Neural progenitor cell (in vitro differentiated cells): ENCODE measurements around the gene CAMSAP3. TPM values are rescaled to one million over a fixed set of nuclear protein-coding genes. Genes with fewer than 3 reads are reported as not detected.
A peak's percentile ranks its signal among the peaks of the same experiment; 100 is the strongest.

Experiments used
- DNase-seq: peaks from one replicate; pipeline ENCODE4 v3.0.0-alpha.2; 2016; ENCODE audit warnings: low spot score
- H2AFZ ChIP-seq: fragments of 200-600 bp; sonication (generic); replicated peaks from 2 replicates; pipeline ENCODE4 v1.6.1; 2016; ENCODE audit warnings: antibody characterized with exemption
- H3F3A ChIP-seq: fragments of 200-600 bp; sonication (generic); 2 replicates; pipeline ENCODE4 v1.6.1; 2016; ENCODE audit warnings: antibody characterized with exemption, low read depth
- H3K27ac ChIP-seq: fragments of 200-600 bp; sonication (generic); 2 replicates; pipeline ENCODE4 v1.5.1; 2016; ENCODE audit warnings: mild to moderate bottlenecking
- H3K27me3 ChIP-seq: fragments of 200-600 bp; sonication (generic); 2 replicates; pipeline ENCODE4 v1.6.1; 2016; ENCODE audit warnings: mild to moderate bottlenecking, moderate library complexity
- H3K36me3 ChIP-seq: fragments of 200-600 bp; sonication (generic); 2 replicates; pipeline ENCODE4 v1.5.1; 2016
- H3K4me1 ChIP-seq: fragments of 200-600 bp; sonication (generic); 2 replicates; pipeline ENCODE4 v1.6.1; 2016; ENCODE audit warnings: mixed run types
- H3K4me2 ChIP-seq: fragments of 200-600 bp; sonication (generic); 2 replicates; pipeline ENCODE4 v1.6.1; 2016
- H3K4me3 ChIP-seq: fragments of 200-600 bp; sonication (generic); 2 replicates; pipeline ENCODE4 v1.5.1; 2016
- H3K79me2 ChIP-seq: fragments of 200-600 bp; sonication (generic); 2 replicates; pipeline ENCODE4 v1.6.1; 2016; ENCODE audit warnings: low read depth
- H3K9ac ChIP-seq: fragments of 200-600 bp; sonication (generic); 2 replicates; pipeline ENCODE4 v1.6.1; 2016
- H3K9me3 ChIP-seq: fragments of 200-600 bp; sonication (generic); 2 replicates; pipeline ENCODE4 v1.5.1; 2016; ENCODE audit warnings: low read depth
- H4K20me1 ChIP-seq: fragments of 200-600 bp; sonication (generic); 2 replicates; pipeline ENCODE4 v1.6.1; 2016; ENCODE audit warnings: low read depth
- H3K27ac Mint-ChIP-seq: 3 replicates; pipeline ENCODE4 v1.8.0; 2021; ENCODE audit warnings: mixed read lengths
- H3K27me3 Mint-ChIP-seq: 2 replicates; pipeline ENCODE4 v1.8.0; 2022; ENCODE audit warnings: low read depth, mild to moderate bottlenecking, inconsistent platforms, moderate library complexity, mixed read lengths; ENCODE audit not compliant: insufficient read depth
- H3K36me3 Mint-ChIP-seq: 3 replicates; pipeline ENCODE4 v1.8.0; 2021; ENCODE audit warnings: mixed read lengths
- H3K4me1 Mint-ChIP-seq: 3 replicates; pipeline ENCODE4 v1.8.0; 2021; ENCODE audit warnings: mixed read lengths
- H3K4me3 Mint-ChIP-seq: 3 replicates; pipeline ENCODE4 v1.8.0; 2021; ENCODE audit warnings: mild to moderate bottlenecking, moderate library complexity, mixed read lengths
- H3K9me3 Mint-ChIP-seq: 3 replicates; pipeline ENCODE4 v1.8.0; 2020; ENCODE audit warnings: mixed read lengths
- CTCF ChIP-seq: fragments of 200-600 bp; sonication (generic); IDR thresholded peaks from 2 replicates; pipeline ENCODE4 v1.5.1; 2017; ENCODE audit warnings: antibody characterized with exemption, mild to moderate bottlenecking
- EZH2 ChIP-seq: fragments of 200-600 bp; sonication (generic); IDR thresholded peaks from 2 replicates; pipeline ENCODE4 v1.6.1; 2017; ENCODE audit warnings: antibody characterized with exemption, mild to moderate bottlenecking, moderate library complexity
- EZH2phosphoT487 ChIP-seq: fragments of 200-600 bp; sonication (generic); IDR thresholded peaks from 2 replicates; pipeline ENCODE4 v1.6.1; 2017; ENCODE audit warnings: antibody characterized with exemption
- total RNA-seq: library from RNA; depleted of rRNA; stranded (reverse); fragments of >200 nt; gene quantifications from 2 replicates; pipeline ENCODE4 v1.2.3, GENCODE V29; 2015; ENCODE audit warnings: low replicate concordance

CAMSAP3 gene
- total RNA-seq, 1 donor from 2014 or later = 2.7 TPM

- Histone ChIP-seq H3K9ac (no peak overlapping the region), H3K4me2 (no peak overlapping the region), H3K27me3 (peaks cover 62% of the 10 kb centered on the region), H2AFZ (no peak overlapping the region), H4K20me1 (no peaks in the 10 kb centered on the region), H3K4me3 (no peak overlapping the region), H3K79me2 (no peaks in the 10 kb centered on the region), H3K9me3 (no peaks in the 10 kb centered on the region), H3K27ac (no peak overlapping the region), H3K4me1 (peaks cover 4% of the 10 kb centered on the region), H3F3A (peaks cover 4% of the 10 kb centered on the region), H3K36me3 (no peaks in the 10 kb centered on the region)
- H3K4me1 Mint-ChIP-seq = peaks cover 20% of the 10 kb centered on the region
- no peaks in the 10 kb centered on the region for H3K36me3 Mint-ChIP-seq
- no peaks in the 10 kb centered on the region for H3K9me3 Mint-ChIP-seq
- DNase-seq = no peak
- H3K27me3 Mint-ChIP-seq = peaks cover 16% of the 10 kb centered on the region
- H3K27ac Mint-ChIP-seq = no peak overlapping the region
- no peak overlapping the region for H3K4me3 Mint-ChIP-seq
- no peak for TF ChIP-seq EZH2phosphoT487
- no peak for TF ChIP-seq EZH2
- TF ChIP-seq CTCF = no peak
Observed at GRCh38 chr19:7654401-7654800, 58.7 kb downstream of the CAMSAP3 start.

GRCh38 chr19:7655581-7655980 is 59.9 kb downstream of the CAMSAP3 start:
- Mint-ChIP-seq H3K27ac (no peak overlapping the region), H3K27me3 (peaks cover 16% of the 10 kb centered on the region)

GRCh38 chr19:7657131-7657751 is 61.6 kb downstream of the CAMSAP3 start:
- TF ChIP-seq EZH2phosphoT487 (no peak), EZH2 (no peak), CTCF (no peak)
- Histone ChIP-seq H4K20me1 (no peaks in the 10 kb centered on the region), H3K36me3 (no peaks in the 10 kb centered on the region), H3K4me1 (peaks cover 3% of the 10 kb centered on the region), H3F3A (peaks cover 2% of the 10 kb centered on the region), H2AFZ (no peak overlapping the region), H3K79me2 (no peaks in the 10 kb centered on the region), H3K9ac (no peak overlapping the region), H3K4me3 (no peak overlapping the region), H3K27me3 (peaks cover 49% of the 10 kb centered on the region), H3K4me2 (no peak overlapping the region), H3K9me3 (no peaks in the 10 kb centered on the region), H3K27ac (no peak overlapping the region)
- peak overlapping the region; percentile 24 for H3K4me3 Mint-ChIP-seq
- DNase-seq = peak; percentile 26
- peaks cover 17% of the 10 kb centered on the region for H3K4me1 Mint-ChIP-seq
- H3K27ac Mint-ChIP-seq = no peak overlapping the region
- H3K27me3 Mint-ChIP-seq = peaks cover 11% of the 10 kb centered on the region
- no peaks in the 10 kb centered on the region for H3K36me3 Mint-ChIP-seq
- H3K9me3 Mint-ChIP-seq = no peaks in the 10 kb centered on the region

More at GRCh38 chr19:7655581-7655980, 59.9 kb downstream of the CAMSAP3 start:
- no peak overlapping the region for H2AFZ ChIP-seq
- H4K20me1 ChIP-seq = no peaks in the 10 kb centered on the region
- H3K4me3 Mint-ChIP-seq = peak overlapping the region; percentile 50
- no peak overlapping the region for H3K9ac ChIP-seq
- peaks cover 20% of the 10 kb centered on the region for H3K4me1 Mint-ChIP-seq
- no peaks in the 10 kb centered on the region for H3K9me3 ChIP-seq
- no peak overlapping the region for H3K4me3 ChIP-seq
- H3K79me2 ChIP-seq = no peaks in the 10 kb centered on the region
- no peaks in the 10 kb centered on the region for H3K9me3 Mint-ChIP-seq
- H3K27me3 ChIP-seq = peaks cover 54% of the 10 kb centered on the region
- no peaks in the 10 kb centered on the region for H3K36me3 Mint-ChIP-seq
- no peak for TF ChIP-seq EZH2phosphoT487
- no peak for TF ChIP-seq CTCF
- TF ChIP-seq EZH2 = no peak
- H3K4me2 ChIP-seq = no peak overlapping the region
- peaks cover 4% of the 10 kb centered on the region for H3K4me1 ChIP-seq
- H3K36me3 ChIP-seq = no peaks in the 10 kb centered on the region
- peaks cover 4% of the 10 kb centered on the region for H3F3A ChIP-seq
- DNase-seq = no peak
- no peak overlapping the region for H3K27ac ChIP-seq
